AG09319 (cell line): Measurements from ENCODE around the gene GGNBP2.

Experiments used
- DNase-seq: peaks from one replicate; pipeline ENCODE4 v3.0.0-alpha.2; 2010; ENCODE audit warnings: low read depth; ENCODE audit errors: extremely low read depth
- TF ChIP-seq, protein P1 (sequence below): IDR thresholded peaks from 2 replicates; pipeline ENCODE4 v1.5.1; 2011; ENCODE audit warnings: low read depth, mild to moderate bottlenecking, inconsistent platforms, low read length, moderate library complexity

GGNBP2 gene

DNA sequence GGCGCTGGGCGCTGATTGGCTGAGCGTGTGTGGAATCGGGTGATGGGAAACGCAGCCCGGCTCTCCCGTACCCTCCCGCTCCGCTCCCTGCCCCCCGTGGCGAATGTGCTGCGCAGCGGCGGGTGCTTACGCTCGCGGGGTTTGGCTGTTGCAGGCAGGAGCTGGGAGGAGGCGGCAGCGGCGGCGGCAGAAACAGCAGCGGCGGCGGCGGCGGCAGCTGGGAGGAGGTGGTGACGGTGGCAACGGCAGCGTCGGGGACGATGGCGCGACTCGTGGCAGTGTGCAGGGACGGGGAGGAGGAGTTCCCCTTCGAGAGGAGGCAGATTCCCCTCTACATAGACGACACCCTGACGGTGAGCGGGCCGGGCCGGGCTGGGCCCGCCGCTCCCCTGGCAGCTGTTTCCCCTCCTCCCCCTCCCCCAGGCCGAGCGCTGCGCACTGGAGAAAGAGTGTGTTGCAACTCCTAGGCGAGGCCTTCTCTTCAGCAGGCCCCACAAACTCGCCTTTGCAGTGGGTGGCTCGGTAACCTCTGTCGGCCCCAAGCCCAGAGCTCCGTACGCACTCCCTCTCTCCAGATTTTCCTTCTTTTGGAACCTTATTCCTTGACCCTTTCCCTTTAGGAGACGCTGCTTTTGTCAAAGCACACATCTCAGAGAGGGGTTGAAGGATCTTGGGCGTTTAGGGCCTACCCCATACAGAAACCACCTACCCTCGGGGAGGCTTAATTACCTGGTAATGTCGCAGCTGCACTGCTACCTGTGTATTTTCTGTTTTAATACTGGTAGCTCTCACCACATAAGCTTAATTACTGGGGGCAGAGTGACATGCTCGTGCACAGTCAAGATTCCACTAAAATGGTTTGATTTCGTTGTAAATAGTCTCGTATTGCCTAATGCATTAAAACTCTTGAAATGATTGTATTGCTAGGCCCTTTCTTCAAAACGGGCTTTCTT is 1.0 kb downstream of the GGNBP2 start:
- TF ChIP-seq, protein P1, sequence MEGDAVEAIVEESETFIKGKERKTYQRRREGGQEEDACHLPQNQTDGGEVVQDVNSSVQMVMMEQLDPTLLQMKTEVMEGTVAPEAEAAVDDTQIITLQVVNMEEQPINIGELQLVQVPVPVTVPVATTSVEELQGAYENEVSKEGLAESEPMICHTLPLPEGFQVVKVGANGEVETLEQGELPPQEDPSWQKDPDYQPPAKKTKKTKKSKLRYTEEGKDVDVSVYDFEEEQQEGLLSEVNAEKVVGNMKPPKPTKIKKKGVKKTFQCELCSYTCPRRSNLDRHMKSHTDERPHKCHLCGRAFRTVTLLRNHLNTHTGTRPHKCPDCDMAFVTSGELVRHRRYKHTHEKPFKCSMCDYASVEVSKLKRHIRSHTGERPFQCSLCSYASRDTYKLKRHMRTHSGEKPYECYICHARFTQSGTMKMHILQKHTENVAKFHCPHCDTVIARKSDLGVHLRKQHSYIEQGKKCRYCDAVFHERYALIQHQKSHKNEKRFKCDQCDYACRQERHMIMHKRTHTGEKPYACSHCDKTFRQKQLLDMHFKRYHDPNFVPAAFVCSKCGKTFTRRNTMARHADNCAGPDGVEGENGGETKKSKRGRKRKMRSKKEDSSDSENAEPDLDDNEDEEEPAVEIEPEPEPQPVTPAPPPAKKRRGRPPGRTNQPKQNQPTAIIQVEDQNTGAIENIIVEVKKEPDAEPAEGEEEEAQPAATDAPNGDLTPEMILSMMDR = no peak
- DNase-seq = peak; percentile 96

DNA sequence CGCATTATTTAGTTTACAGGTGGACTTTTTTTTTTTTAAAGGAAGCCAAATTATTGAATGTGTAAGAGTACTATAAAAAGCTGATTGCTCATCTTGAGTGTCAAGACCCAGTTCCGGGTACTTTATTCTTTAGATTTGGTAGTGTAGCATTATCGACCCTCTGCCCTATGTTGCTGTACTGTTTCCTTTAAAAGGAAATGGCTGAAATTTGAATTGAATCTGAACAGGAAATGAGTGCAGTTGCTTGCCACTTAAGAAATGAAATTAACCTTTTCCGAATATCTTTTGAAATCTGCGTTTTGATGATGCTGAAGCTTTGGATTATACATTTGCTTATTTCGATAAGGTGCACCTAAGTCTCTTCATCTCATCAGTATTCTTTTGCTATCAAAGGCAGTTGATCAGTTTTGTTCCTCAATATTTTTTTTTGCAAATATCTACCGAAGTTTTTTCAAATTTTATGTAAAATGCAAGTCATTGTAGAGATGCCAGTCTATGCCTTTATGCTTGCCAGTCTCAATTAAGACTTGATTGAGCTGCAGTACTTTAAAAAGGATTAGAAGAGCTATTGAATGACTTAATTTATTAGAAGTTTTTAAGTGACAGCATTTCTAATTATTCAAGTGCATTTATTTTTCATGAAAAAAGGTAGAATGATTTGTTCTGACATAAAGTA is 1.8 kb downstream of the GGNBP2 start:
- DNase-seq = no peak
- TF ChIP-seq, protein P1 = no peak

GRCh38 chr17:36547776-36548175 is 3.1 kb downstream of the GGNBP2 start:
- no peak for DNase-seq
- TF ChIP-seq, protein P1 = no peak

DNA sequence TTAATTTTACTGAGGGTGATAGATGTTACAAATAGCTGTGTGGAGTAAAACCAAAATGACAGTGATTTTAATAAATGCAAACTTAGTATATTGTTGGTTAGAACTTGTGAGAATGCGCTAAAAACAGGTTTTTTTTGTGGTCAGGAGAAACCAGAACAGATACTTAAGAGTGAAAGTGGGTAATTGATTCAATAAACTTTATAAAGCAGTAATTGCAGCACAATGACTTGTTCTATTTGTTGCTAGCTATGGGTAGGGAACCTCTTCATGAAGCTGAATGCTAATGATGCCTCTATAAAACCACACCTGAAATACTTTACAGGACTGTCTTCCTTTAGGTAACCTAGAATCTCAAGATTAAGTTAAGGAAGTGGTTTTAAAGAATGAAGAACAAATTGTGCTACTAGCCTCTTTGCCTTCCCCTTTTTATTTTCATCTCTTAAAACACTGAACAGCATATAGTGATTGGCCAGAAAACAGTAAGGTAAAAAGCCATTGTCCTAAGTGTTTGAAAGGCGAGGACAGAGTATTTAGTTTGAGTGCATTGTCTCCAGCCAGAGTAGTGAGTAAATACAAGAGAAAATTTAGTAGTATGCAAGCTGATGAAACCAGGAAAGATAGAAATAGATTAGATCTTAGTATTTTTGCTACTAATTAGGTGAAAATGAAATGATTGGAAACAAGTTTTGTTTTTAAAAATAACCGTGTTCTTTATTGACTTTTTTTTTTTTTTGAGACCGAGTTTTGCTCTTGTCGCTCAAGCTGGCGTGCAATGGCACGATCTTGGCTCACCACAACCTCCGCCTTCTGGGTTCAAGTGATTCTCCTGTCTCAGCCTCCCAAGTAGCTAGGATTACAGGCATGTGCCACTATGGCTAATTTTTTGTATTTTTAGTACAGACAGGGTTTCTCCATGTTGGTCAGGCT is 6.0 kb downstream of the GGNBP2 start:
- DNase-seq = no peak
- TF ChIP-seq, protein P1 = no peak

DNA sequence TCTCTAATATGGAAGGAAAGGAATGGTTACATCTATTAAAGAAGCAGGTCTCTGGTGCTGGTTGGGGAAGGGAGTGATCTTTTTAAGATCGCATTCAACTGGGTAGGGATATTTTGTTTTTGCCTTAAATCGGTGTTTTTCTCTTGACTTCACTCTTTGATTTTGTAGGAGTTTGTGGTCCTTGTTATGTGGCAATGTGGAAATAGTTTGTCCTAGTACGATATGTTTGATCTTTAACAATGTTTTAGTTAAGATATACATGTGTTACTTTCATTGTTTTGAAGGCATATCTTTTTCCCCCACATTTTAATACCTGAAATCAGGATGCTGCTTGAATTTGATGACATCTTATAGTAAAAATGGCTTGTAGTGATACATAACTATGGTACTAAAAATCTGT is 8.7 kb downstream of the GGNBP2 start:
- TF ChIP-seq, protein P1 = no peak
- DNase-seq = no peak

GRCh38 chr17:36566081-36566480 is 21.4 kb downstream of the GGNBP2 start:
- TF ChIP-seq, protein P1 = no peak
- no peak for DNase-seq
